ENCODE results near the gene DIAPH2. TPM values are rescaled to one million over a fixed set of nuclear protein-coding genes. Genes with fewer than 3 reads are reported as not detected.

Gene DIAPH2
- total RNA-seq, 1 donor from 2014 or later, result 3.8 TPM

GRCh38 chrX:96861218-96861617, 176.6 kb downstream of the DIAPH2 start:
- no peaks in the 10 kb centered on the region for H3K4me1 Mint-ChIP-seq (ENCODE audit: low read depth, unreplicated experiment)
- H3K4me3 Mint-ChIP-seq (ENCODE audit: unreplicated experiment), result no peak overlapping the region
- H3K36me3 Mint-ChIP-seq (ENCODE audit: unreplicated experiment), result no peaks in the 10 kb centered on the region
- peaks cover 2% of the 10 kb centered on the region for H3K27me3 Mint-ChIP-seq (ENCODE audit: unreplicated experiment)
- no peak for DNase-seq
- no peaks in the 10 kb centered on the region for H3K9me3 Mint-ChIP-seq (ENCODE audit: unreplicated experiment)
- H3K27ac Mint-ChIP-seq (ENCODE audit: unreplicated experiment), result no peak overlapping the region
- TF ChIP-seq CTCF (IDR thresholded peaks at IDR 0.05; ENCODE audit: partially characterized antibody, unreplicated experiment), result no peak

DNA sequence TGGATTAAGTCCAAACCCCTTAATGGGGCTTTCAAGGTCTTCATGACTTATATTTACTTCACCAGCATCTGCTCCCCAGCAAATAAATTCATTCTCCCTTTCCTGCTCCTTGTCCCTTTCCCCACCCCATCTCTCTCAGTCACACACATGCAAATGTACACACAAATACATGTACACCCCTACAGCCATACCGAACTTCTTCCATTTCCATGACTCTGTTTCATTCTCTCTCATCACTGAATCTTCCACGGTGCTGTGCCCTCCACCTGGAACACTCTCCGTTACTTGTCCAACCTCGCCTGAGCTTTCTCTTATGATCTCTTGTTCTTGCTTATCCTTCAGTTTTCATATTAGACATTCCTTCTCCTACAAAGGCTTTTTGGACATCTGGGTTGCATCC, 177.0 kb downstream of the DIAPH2 start:
- no peaks in the 10 kb centered on the region for H3K9me3 Mint-ChIP-seq (ENCODE audit: unreplicated experiment)
- DNase-seq, result no peak
- H3K4me1 Mint-ChIP-seq (ENCODE audit: low read depth, unreplicated experiment), result no peaks in the 10 kb centered on the region
- no peak overlapping the region for H3K27ac Mint-ChIP-seq (ENCODE audit: unreplicated experiment)
- no peak for TF ChIP-seq CTCF (IDR thresholded peaks at IDR 0.05; ENCODE audit: partially characterized antibody, unreplicated experiment)
- no peaks in the 10 kb centered on the region for H3K36me3 Mint-ChIP-seq (ENCODE audit: unreplicated experiment)
- peaks cover 2% of the 10 kb centered on the region for H3K27me3 Mint-ChIP-seq (ENCODE audit: unreplicated experiment)
- H3K4me3 Mint-ChIP-seq (ENCODE audit: unreplicated experiment), result no peak overlapping the region

DNA sequence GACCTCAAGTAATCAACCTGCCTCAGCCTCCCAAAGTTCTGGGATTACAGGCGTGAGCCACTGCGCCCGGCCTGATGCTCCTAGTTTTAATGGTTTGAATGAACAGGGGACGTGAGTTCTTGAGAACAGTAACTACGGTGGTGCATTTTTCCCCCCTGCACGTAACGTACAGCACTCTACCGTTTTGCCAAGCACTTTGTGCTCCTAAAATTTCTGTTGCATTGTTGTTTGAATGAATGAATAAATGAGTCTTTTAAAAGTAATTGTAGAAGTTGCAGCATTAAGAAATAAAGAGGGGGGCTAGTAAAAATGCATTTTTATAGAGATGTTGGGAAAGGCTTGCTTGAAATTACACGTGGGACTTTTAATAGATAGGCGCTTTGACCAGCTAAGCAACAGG, 199.0 kb downstream of the DIAPH2 start, which contains the start of gene RPA4:
RPA4 (plus strand) TSS at position 301 of the 400 bp plus-strand sequence. CDS start 403 bp downstream, outside the sequence.
- Mint-ChIP-seq H3K4me1 (ENCODE audit: low read depth, unreplicated experiment) (no peaks in the 10 kb centered on the region), H3K4me3 (ENCODE audit: unreplicated experiment) (no peak within 1 kb of the TSS), H3K27ac (ENCODE audit: unreplicated experiment) (no peak within 1 kb of the TSS)

GRCh38 chrX:96884027-96884426, 199.4 kb downstream of the DIAPH2 start:
- no peaks in the 10 kb centered on the region for H3K36me3 Mint-ChIP-seq (ENCODE audit: unreplicated experiment)
- H3K27ac Mint-ChIP-seq (ENCODE audit: unreplicated experiment), result no peak overlapping the region
- no peak for DNase-seq
- no peaks in the 10 kb centered on the region for H3K27me3 Mint-ChIP-seq (ENCODE audit: unreplicated experiment)
- H3K4me3 Mint-ChIP-seq (ENCODE audit: unreplicated experiment), result no peak overlapping the region
- TF ChIP-seq CTCF (IDR thresholded peaks at IDR 0.05; ENCODE audit: partially characterized antibody, unreplicated experiment), result no peak
- no peaks in the 10 kb centered on the region for H3K4me1 Mint-ChIP-seq (ENCODE audit: low read depth, unreplicated experiment)
- H3K9me3 Mint-ChIP-seq (ENCODE audit: unreplicated experiment), result no peaks in the 10 kb centered on the region

More for the DNA sequence above, 199.0 kb downstream of the DIAPH2 start, which contains the start of gene RPA4:
- H3K9me3 Mint-ChIP-seq (ENCODE audit: unreplicated experiment), result no peaks in the 10 kb centered on the region
- TF ChIP-seq CTCF (IDR thresholded peaks at IDR 0.05; ENCODE audit: partially characterized antibody, unreplicated experiment), result no peak
- DNase-seq, result no peak
- H3K36me3 Mint-ChIP-seq (ENCODE audit: unreplicated experiment), result no peaks in the 10 kb centered on the region
- H3K27me3 Mint-ChIP-seq (ENCODE audit: unreplicated experiment), result no peaks in the 10 kb centered on the region

- DNase-seq, result no peak
- Mint-ChIP-seq H3K27me3 (ENCODE audit: unreplicated experiment) (no peaks in the 10 kb centered on the region), H3K4me1 (ENCODE audit: low read depth, unreplicated experiment) (no peaks in the 10 kb centered on the region), H3K9me3 (ENCODE audit: unreplicated experiment) (no peaks in the 10 kb centered on the region), H3K4me3 (ENCODE audit: unreplicated experiment) (no peak overlapping the region), H3K27ac (ENCODE audit: unreplicated experiment) (no peak overlapping the region), H3K36me3 (ENCODE audit: unreplicated experiment) (no peaks in the 10 kb centered on the region)
- TF ChIP-seq CTCF (IDR thresholded peaks at IDR 0.05; ENCODE audit: partially characterized antibody, unreplicated experiment), result no peak
Measured at GRCh38 chrX:96889726-96890125, 205.1 kb downstream of the DIAPH2 start.

All from glutamatergic neuron (in vitro differentiated cells).